ENCODE measurements around the gene CLASP1. TPM values are rescaled to one million over a fixed set of nuclear protein-coding genes. Genes with fewer than 3 reads are reported as not detected.
A peak's percentile ranks its signal among the peaks of the same experiment; 100 is the strongest.
"Not testable (repeated sequence)": the region's sequence is repeated elsewhere in the genome, so short reads cannot be mapped to it uniquely, and the experiment has no call there.

The CLASP1 gene
- total RNA-seq, 1 donor from 2014 or later, result 31.0 TPM

- ATAC-seq, result no peak
Measured at GRCh38 chr2:121659933-121660332, 10.7 kb upstream of the CLASP1 start.

- ATAC-seq, result not testable (repeated sequence)
Measured at GRCh38 chr2:121658393-121658792, 9.1 kb upstream of the CLASP1 start.

GRCh38 chr2:121653035-121653434 lies 3.8 kb upstream of the CLASP1 start:
- no peak for ATAC-seq

- no peak for ATAC-seq
Measured at GRCh38 chr2:121650315-121650930, 1.2 kb upstream of the CLASP1 start.

DNA sequence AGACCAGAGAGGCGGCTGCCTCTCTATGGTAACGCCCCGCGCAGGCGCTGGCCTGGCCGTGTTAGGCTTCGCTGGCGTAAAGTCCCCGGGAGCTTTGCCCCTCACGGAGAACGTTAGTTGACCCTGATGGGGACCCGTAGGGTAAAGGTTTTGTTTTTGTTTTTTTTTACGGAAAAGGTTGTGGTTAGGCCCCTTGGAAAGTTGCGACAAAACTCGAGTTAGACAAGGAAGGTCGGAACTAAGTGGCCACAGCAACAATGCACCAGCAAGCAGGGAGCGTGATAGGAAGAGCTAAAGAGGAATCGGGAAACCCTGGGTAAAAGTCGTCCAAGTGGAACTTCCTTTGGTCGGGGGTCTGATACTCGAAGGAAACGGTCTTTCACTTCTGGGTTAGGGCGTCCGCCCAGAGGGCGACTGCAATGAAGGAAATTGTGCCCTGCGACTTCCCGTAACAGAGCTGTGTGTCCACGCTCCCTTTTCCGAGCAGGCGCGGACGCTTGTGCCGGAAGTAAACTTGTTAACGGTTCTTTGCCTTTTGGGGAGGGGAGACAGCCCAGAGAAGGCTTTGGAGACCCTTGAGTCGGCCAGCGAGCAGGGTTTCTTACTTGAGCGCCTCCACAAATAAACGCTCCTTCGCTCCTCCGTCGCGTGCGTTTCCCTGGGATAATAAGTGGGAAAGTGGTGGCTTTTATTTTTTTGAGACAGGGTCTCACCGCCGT lies 493 bp upstream of the CLASP1 start:
- peak; percentile 99 for ATAC-seq

DNA sequence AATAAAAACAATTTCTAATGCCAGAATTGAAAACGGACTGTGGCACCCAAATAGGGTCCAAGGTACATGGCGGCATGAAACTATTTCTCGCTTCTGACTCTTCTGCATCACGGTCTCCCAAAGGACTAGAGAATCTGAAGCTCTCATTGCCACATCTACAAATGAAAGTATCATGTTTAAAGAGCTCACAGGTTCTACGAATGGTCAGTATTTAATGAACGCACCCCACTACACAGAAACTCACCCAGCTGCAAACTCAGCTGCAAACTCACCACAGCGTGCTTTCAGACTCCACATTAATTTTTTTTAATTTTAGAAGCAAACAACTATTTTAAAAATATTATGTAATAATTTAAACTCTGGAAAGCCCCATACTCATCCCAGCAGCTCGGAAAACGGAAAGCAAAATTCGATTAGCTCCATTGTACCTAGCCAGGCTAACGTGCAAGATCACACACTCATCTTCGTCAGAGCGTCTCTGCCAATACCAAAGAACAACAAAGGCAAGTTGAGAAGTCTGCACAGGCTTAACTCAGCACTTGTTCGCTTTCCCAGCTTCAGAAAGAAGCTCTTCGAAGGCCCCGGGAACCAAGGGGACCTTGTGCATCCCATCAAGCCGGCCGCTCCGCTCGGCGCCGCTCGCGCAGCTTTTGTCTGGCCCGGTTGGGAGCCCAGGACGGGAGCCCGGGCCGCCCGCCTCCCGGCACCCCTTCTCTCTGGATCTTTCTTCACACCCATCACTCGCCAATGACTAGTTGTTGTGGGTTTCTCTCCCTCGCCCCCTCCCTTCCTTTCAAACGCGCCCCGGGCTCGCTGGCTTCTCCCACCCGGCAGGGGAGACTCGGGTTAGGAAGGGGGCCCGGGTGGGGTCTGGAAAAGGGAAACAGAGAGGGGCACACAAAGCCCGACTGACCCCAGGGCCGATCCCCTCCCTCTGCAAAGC lies 785 bp downstream of the CLASP1 start:
- peak; percentile 25 for ATAC-seq

DNA sequence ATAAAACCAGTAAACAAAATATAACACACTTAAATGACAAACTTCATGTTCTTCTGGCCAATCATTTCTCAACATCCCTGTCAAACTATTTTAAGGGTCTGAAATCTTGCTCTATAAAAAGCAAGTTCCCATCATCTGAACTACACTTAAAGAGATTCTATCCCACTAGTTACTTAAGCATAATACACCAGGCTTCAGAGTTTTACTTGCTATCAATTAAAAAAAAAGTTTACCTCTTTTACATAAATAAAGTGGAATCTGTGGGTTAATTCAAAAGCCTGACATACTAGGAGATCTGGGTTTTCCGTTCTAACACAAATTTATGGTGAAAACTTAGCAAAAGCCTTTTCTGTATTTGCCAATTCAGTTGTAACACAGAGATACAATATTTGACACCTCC lies 1.9 kb downstream of the CLASP1 start:
- ATAC-seq, result no peak

DNA sequence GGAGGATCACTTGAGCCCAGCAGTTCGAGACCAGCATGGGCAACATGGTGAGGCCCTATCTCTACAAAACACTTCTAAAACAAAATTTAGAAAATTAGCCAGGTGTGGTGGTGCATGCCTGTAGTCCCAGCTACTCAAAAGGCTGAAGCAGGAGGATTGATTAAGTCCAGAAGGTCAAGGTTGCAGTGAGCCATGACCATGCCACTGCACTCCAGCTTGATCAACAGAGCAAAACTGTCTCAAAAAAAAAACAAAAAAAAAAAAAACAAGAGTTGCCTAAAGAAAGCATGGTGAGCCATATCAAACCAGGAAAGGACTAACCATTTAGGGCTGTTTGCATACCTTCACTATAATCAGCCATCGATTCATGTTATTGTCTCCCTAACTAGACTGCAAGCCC lies 4.5 kb downstream of the CLASP1 start:
- no peak for ATAC-seq

DNA sequence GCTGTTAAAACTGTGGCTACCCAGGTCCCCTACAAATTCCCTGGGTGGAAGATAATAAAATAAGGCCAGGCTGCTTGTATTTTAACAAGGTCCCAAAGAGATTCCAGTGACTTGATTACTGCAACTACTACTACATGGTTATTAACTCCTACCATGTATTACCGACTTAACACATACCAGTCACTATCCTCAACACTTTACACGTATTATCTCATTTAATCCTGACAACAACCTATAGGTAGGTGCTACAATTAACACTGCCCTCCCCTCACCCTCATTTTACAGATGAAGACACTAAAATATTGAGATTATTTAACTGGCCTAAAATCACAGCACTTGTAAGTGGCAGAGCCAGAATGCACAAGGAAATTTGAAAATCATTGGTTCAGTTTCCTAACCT lies 5.4 kb downstream of the CLASP1 start:
- no peak for ATAC-seq

- ATAC-seq, result no peak
Measured at GRCh38 chr2:121640380-121641316, 8.6 kb downstream of the CLASP1 start.

DNA sequence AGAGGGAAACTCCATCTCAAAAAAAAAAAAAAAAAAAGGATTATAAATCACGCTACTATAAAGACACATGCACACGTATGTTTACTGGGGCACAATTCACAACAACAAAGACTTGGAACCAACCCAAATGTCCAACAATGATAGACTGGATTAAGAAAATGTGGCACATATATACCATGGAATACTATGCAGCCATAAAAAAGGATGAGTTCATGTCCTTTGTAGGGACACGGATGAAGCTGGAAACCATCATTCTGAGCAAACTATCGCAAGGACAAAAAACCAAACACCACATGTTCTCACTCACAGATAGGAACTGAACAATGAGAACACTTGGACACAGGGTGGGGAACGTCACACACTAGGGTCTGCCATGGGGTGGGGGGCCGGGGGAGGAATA lies 9.4 kb downstream of the CLASP1 start:
- not testable (repeated sequence) for ATAC-seq

- ATAC-seq, result no peak
Measured at GRCh38 chr2:121638333-121638732, 10.9 kb downstream of the CLASP1 start.

- ATAC-seq, result no peak
Measured at GRCh38 chr2:121635371-121635770, 13.9 kb downstream of the CLASP1 start.

GRCh38 chr2:121634354-121635307 lies 14.6 kb downstream of the CLASP1 start:
- peak; percentile 39 for ATAC-seq

DNA sequence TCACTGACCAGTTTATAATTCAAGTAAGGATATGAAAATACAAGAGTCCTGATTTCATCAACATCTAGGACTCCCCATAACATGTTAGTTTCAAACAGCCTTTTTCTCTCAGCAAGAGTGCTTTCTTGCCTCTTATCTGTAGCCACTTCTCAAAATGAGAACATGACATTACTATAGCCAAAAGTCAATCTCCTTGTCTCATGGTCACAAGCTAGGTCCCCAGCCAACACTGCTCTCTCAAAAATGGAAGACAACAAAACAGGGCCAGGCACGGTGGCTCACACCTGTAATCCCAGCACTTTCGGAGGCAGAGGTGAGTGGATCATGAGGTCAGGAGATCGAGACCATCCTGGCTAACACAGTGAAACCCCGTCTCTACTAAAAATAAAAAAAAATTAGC lies 15.8 kb downstream of the CLASP1 start:
- no peak for ATAC-seq

GRCh38 chr2:121627525-121628050 lies 21.7 kb downstream of the CLASP1 start:
- no peak for ATAC-seq

DNA sequence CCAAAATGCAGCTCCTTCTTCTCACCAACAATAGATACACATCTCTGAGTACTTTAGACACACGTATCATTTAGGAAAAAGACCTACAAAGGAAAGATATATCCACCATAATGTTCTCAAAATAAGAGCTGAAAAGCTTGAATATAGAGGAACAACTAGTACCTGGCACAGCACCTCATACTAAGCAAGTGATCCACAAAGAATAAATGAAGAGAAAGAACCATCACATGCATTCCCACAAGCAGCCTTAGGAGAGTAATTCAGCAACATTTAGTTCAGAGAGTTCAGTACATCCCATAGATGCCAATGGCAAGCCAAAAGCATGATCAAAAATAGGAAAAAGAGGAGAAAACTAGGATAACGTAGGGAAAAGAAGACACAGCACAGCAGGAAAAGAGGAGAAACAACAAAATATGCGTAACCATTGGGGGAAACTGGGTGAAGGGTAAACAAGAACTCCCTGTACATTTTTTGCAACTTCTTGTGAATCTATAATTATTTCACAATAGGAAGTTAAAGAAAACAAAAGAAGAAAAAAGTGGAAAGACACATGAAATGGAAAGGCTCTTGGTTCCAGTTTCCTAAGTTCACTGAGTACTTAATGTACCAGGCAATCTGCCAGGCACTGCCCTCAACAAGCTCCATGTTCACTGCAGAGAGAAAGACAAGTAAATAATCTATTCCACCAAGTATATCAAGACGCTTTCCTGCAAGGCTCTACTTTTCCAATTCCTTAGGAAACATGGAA lies 22.3 kb downstream of the CLASP1 start:
- ATAC-seq, result no peak

- no peak for ATAC-seq
Measured at GRCh38 chr2:121625953-121626352, 23.3 kb downstream of the CLASP1 start.

DNA sequence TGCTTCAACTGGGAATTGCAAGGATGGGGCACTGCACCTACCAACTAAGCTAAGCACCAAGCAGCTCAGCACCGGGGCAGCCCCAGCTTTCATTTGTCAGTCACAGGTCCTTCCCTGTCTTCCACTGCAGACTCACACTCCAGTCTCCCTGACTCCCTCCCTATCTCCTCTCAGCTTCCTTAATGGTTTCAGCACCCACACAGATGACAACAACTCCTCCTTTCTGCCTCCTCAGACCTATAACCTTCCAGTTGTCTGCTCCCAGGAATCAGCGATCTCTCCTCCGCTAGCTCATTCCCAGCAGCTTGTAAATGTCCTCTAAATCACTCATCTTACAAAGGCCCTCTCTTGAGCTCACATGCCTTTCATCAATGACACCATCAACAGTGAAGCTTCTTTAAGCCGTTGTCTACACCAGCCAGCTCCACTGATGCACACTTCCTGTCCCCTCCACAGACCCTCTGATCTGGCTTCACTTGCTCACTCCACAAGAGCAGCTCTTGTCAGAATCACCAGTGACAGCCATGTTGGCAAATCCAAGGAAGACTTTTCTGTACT lies 32.1 kb downstream of the CLASP1 start:
- ATAC-seq, result no peak

DNA sequence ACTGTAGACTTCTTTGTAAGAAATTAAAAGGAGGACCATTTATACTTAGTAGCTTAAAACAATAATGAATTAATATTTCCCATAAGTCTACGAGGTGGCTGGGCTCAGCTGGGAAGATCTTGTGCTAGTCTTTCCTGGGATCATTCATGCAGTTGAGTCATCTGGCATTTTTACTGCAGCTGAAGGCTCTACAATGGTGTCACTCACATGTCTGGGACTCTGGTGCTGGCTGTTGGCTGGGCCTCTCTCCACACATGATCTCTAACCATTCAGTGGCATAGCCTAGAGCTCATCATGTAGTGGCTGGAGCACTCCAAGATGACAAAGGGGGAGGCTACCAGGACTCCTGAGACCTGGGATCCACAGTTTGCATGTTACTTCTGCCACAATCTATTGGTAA lies 35.5 kb downstream of the CLASP1 start:
- peak; percentile 42 for ATAC-seq

All from esophagus mucosa (tissue), 1 donor.